Kidney epithelial cell (primary cell): ENCODE data around the gene LINGO1. TPM values are rescaled to one million over a fixed set of nuclear protein-coding genes. Genes with fewer than 3 reads are reported as not detected.

Experiments used
- DNase-seq: peaks from one replicate; pipeline ENCODE4 v3.0.0-alpha.2; 2010; ENCODE audit warnings: low read depth
- H3K27me3 ChIP-seq: 2 replicates; pipeline ENCODE4 v1.6.0; 2011; ENCODE audit warnings: low read length; ENCODE audit not compliant: control insufficient read depth, insufficient read depth
- H3K36me3 ChIP-seq: 2 replicates; pipeline ENCODE4 v1.5.1; 2011; ENCODE audit warnings: low read length; ENCODE audit not compliant: control insufficient read depth, insufficient read depth
- H3K4me3 ChIP-seq: 2 replicates; pipeline ENCODE4 v1.5.1; 2011; ENCODE audit warnings: low read depth, mild to moderate bottlenecking, control low read depth, low read length
- CTCF ChIP-seq: IDR thresholded peaks from 2 replicates; pipeline ENCODE4 v1.5.1; 2011; ENCODE audit warnings: mild to moderate bottlenecking, moderate library complexity, low read length, control low read depth, inconsistent platforms; ENCODE audit not compliant: insufficient read depth, poor library complexity, severe bottlenecking
- total RNA-seq: library from RNA; depleted of rRNA; stranded (reverse); fragments of >200 nt; gene quantifications from 2 replicates; pipeline ENCODE4 v1.2.3, GENCODE V29; 2015

The LINGO1 gene
- total RNA-seq, 1 donor from 2014 or later, result 4.8 TPM

- no peak for TF ChIP-seq CTCF
- Histone ChIP-seq H3K36me3 (no peaks in the 10 kb centered on the region), H3K4me3 (no peak overlapping the region), H3K27me3 (peaks cover 4% of the 10 kb centered on the region)
- no peak for DNase-seq
These were observed 32.8 kb downstream of the LINGO1 start for GRCh38 chr15:77599899-77600298.

GRCh38 chr15:77599357-77599756 is 33.4 kb downstream of the LINGO1 start:
- no peak for DNase-seq
- Histone ChIP-seq H3K36me3 (no peaks in the 10 kb centered on the region), H3K4me3 (no peak overlapping the region), H3K27me3 (no peaks in the 10 kb centered on the region)
- TF ChIP-seq CTCF, result no peak

- DNase-seq, result no peak
- no peaks in the 10 kb centered on the region for H3K27me3 ChIP-seq
- no peak for TF ChIP-seq CTCF
- no peaks in the 10 kb centered on the region for H3K36me3 ChIP-seq
- H3K4me3 ChIP-seq, result no peak overlapping the region
These were observed 34.1 kb downstream of the LINGO1 start for GRCh38 chr15:77598644-77599043.

GRCh38 chr15:77597804-77598453 is 34.8 kb downstream of the LINGO1 start:
- TF ChIP-seq CTCF, result no peak
- no peak for DNase-seq
- no peak overlapping the region for H3K4me3 ChIP-seq
- no peaks in the 10 kb centered on the region for H3K36me3 ChIP-seq
- no peaks in the 10 kb centered on the region for H3K27me3 ChIP-seq

GRCh38 chr15:77596821-77597803 is 35.6 kb downstream of the LINGO1 start:
- Histone ChIP-seq H3K4me3 (no peak overlapping the region), H3K36me3 (no peaks in the 10 kb centered on the region), H3K27me3 (no peaks in the 10 kb centered on the region)
- no peak for TF ChIP-seq CTCF
- no peak for DNase-seq

- TF ChIP-seq CTCF, result no peak
- Histone ChIP-seq H3K4me3 (no peak overlapping the region), H3K27me3 (no peaks in the 10 kb centered on the region), H3K36me3 (no peaks in the 10 kb centered on the region)
- no peak for DNase-seq
These were observed 37.5 kb downstream of the LINGO1 start for GRCh38 chr15:77595231-77595630.
